Measurements from ENCODE around the gene GALNT10.

GALNT10 gene

GRCh38 chr5:154342963-154343362 lies 152.4 kb downstream of the GALNT10 start:
- H3K4me2 ChIP-seq (ENCODE audit: low read length): no peak overlapping the region
- H3K79me2 ChIP-seq (ENCODE audit: control insufficient read depth, insufficient read depth, low read length): no peaks in the 10 kb centered on the region
- no peak overlapping the region for H2AK5ac ChIP-seq (ENCODE audit: low read length)
- H3K4me1 ChIP-seq (ENCODE audit: control insufficient read depth, low read depth, low read length): no peaks in the 10 kb centered on the region
- H2BK5ac ChIP-seq (ENCODE audit: low read length): no peak overlapping the region
- no peak overlapping the region for H3K9ac ChIP-seq (ENCODE audit: low read length)
- H2BK15ac ChIP-seq (replicated peaks; ENCODE audit: low read depth): no peak overlapping the region
- H3K4me3 ChIP-seq (ENCODE audit: low read length): no peak overlapping the region
- H2BK120ac ChIP-seq (ENCODE audit: low read depth, low read length): no peak overlapping the region
- H3K27me3 ChIP-seq (ENCODE audit: insufficient read depth, low read length, poor library complexity): no peaks in the 10 kb centered on the region
- no peak overlapping the region for H3K4ac ChIP-seq (ENCODE audit: low read depth, low read length)
- H3K56ac ChIP-seq (ENCODE audit: low read length): no peak overlapping the region
- H3K18ac ChIP-seq (ENCODE audit: low read length): peak overlapping the region; percentile 40
- no peak overlapping the region for H3K27ac ChIP-seq (ENCODE audit: low read depth, low read length)
- H4K8ac ChIP-seq (ENCODE audit: low read depth, low read length): no peak overlapping the region
- no peak overlapping the region for H4K5ac ChIP-seq (ENCODE audit: low read length)
- no CpG with 5 or more reads among the region's 4 CpGs for WGBS (ENCODE audit: extremely low coverage, insufficient coverage, low lambda C conversion rate)
- DNase-seq: no peak
- H3K36me3 ChIP-seq (ENCODE audit: control insufficient read depth, insufficient read depth, low read length): no peaks in the 10 kb centered on the region
- no peak overlapping the region for H3K23ac ChIP-seq (ENCODE audit: low read length)
- no peaks in the 10 kb centered on the region for H3K79me1 ChIP-seq (ENCODE audit: low read length)

GRCh38 chr5:154344461-154344860 lies 153.9 kb downstream of the GALNT10 start:
- H3K23ac ChIP-seq (ENCODE audit: low read length): no peak overlapping the region
- no peaks in the 10 kb centered on the region for H3K79me1 ChIP-seq (ENCODE audit: low read length)
- H3K36me3 ChIP-seq (ENCODE audit: control insufficient read depth, insufficient read depth, low read length): no peaks in the 10 kb centered on the region
- no peak overlapping the region for H3K9ac ChIP-seq (ENCODE audit: low read length)
- no peak overlapping the region for H4K5ac ChIP-seq (ENCODE audit: low read length)
- no peak overlapping the region for H3K18ac ChIP-seq (ENCODE audit: low read length)
- H3K4me1 ChIP-seq (ENCODE audit: control insufficient read depth, low read depth, low read length): no peaks in the 10 kb centered on the region
- H2BK120ac ChIP-seq (ENCODE audit: low read depth, low read length): no peak overlapping the region
- no peak overlapping the region for H3K4me2 ChIP-seq (ENCODE audit: low read length)
- H3K4me3 ChIP-seq (ENCODE audit: low read length): no peak overlapping the region
- no peak overlapping the region for H4K8ac ChIP-seq (ENCODE audit: low read depth, low read length)
- H2BK15ac ChIP-seq (replicated peaks; ENCODE audit: low read depth): no peak overlapping the region
- no peaks in the 10 kb centered on the region for H3K79me2 ChIP-seq (ENCODE audit: control insufficient read depth, insufficient read depth, low read length)
- no peak overlapping the region for H2AK5ac ChIP-seq (ENCODE audit: low read length)
- no CpG with 5 or more reads among the region's 5 CpGs for WGBS (ENCODE audit: extremely low coverage, insufficient coverage, low lambda C conversion rate)
- no peak overlapping the region for H3K56ac ChIP-seq (ENCODE audit: low read length)
- DNase-seq: no peak
- no peak overlapping the region for H3K27ac ChIP-seq (ENCODE audit: low read depth, low read length)
- no peak overlapping the region for H2BK5ac ChIP-seq (ENCODE audit: low read length)
- H3K27me3 ChIP-seq (ENCODE audit: insufficient read depth, low read length, poor library complexity): no peaks in the 10 kb centered on the region
- no peak overlapping the region for H3K4ac ChIP-seq (ENCODE audit: low read depth, low read length)

- no peak overlapping the region for H3K9ac ChIP-seq (ENCODE audit: low read length)
- no peak overlapping the region for H4K5ac ChIP-seq (ENCODE audit: low read length)
- H3K23ac ChIP-seq (ENCODE audit: low read length): no peak overlapping the region
- no peak for DNase-seq
- H2BK120ac ChIP-seq (ENCODE audit: low read depth, low read length): no peak overlapping the region
- no peaks in the 10 kb centered on the region for H3K4me1 ChIP-seq (ENCODE audit: control insufficient read depth, low read depth, low read length)
- no peak overlapping the region for H3K27ac ChIP-seq (ENCODE audit: low read depth, low read length)
- no peak overlapping the region for H2BK15ac ChIP-seq (replicated peaks; ENCODE audit: low read depth)
- no peaks in the 10 kb centered on the region for H3K27me3 ChIP-seq (ENCODE audit: insufficient read depth, low read length, poor library complexity)
- H2BK5ac ChIP-seq (ENCODE audit: low read length): no peak overlapping the region
- H3K4me3 ChIP-seq (ENCODE audit: low read length): no peak overlapping the region
- H3K79me2 ChIP-seq (ENCODE audit: control insufficient read depth, insufficient read depth, low read length): no peaks in the 10 kb centered on the region
- H3K4me2 ChIP-seq (ENCODE audit: low read length): no peak overlapping the region
- no CpG with 5 or more reads among the region's 5 CpGs for WGBS (ENCODE audit: extremely low coverage, insufficient coverage, low lambda C conversion rate)
- no peak overlapping the region for H3K56ac ChIP-seq (ENCODE audit: low read length)
- H4K8ac ChIP-seq (ENCODE audit: low read depth, low read length): no peak overlapping the region
- no peaks in the 10 kb centered on the region for H3K79me1 ChIP-seq (ENCODE audit: low read length)
- H2AK5ac ChIP-seq (ENCODE audit: low read length): no peak overlapping the region
- no peak overlapping the region for H3K18ac ChIP-seq (ENCODE audit: low read length)
- no peak overlapping the region for H3K4ac ChIP-seq (ENCODE audit: low read depth, low read length)
- H3K36me3 ChIP-seq (ENCODE audit: control insufficient read depth, insufficient read depth, low read length): no peaks in the 10 kb centered on the region
Measured at GRCh38 chr5:154345255-154345952, 154.9 kb downstream of the GALNT10 start.

- H3K4ac ChIP-seq (ENCODE audit: low read depth, low read length): no peak overlapping the region
- H3K79me2 ChIP-seq (ENCODE audit: control insufficient read depth, insufficient read depth, low read length): no peaks in the 10 kb centered on the region
- no peak overlapping the region for H2BK5ac ChIP-seq (ENCODE audit: low read length)
- no peak overlapping the region for H3K4me2 ChIP-seq (ENCODE audit: low read length)
- H3K18ac ChIP-seq (ENCODE audit: low read length): no peak overlapping the region
- no peak overlapping the region for H4K8ac ChIP-seq (ENCODE audit: low read depth, low read length)
- no peak overlapping the region for H4K5ac ChIP-seq (ENCODE audit: low read length)
- no peak overlapping the region for H2AK5ac ChIP-seq (ENCODE audit: low read length)
- no peak overlapping the region for H3K27ac ChIP-seq (ENCODE audit: low read depth, low read length)
- no peaks in the 10 kb centered on the region for H3K36me3 ChIP-seq (ENCODE audit: control insufficient read depth, insufficient read depth, low read length)
- no peak overlapping the region for H3K4me3 ChIP-seq (ENCODE audit: low read length)
- no peaks in the 10 kb centered on the region for H3K27me3 ChIP-seq (ENCODE audit: insufficient read depth, low read length, poor library complexity)
- H3K56ac ChIP-seq (ENCODE audit: low read length): no peak overlapping the region
- DNase-seq: no peak
- H3K79me1 ChIP-seq (ENCODE audit: low read length): no peaks in the 10 kb centered on the region
- no peak overlapping the region for H3K23ac ChIP-seq (ENCODE audit: low read length)
- H3K4me1 ChIP-seq (ENCODE audit: control insufficient read depth, low read depth, low read length): no peaks in the 10 kb centered on the region
- no peak overlapping the region for H2BK120ac ChIP-seq (ENCODE audit: low read depth, low read length)
- no peak overlapping the region for H3K9ac ChIP-seq (ENCODE audit: low read length)
- no peak overlapping the region for H2BK15ac ChIP-seq (replicated peaks; ENCODE audit: low read depth)
- WGBS (ENCODE audit: extremely low coverage, insufficient coverage, low lambda C conversion rate): no CpG with 5 or more reads among the region's 1 CpG
Measured at GRCh38 chr5:154346427-154346826, 155.9 kb downstream of the GALNT10 start.

GRCh38 chr5:154349626-154350264 lies 159.2 kb downstream of the GALNT10 start:
- DNase-seq: no peak
- H4K5ac ChIP-seq (ENCODE audit: low read length): no peak overlapping the region
- no peak overlapping the region for H3K56ac ChIP-seq (ENCODE audit: low read length)
- H3K36me3 ChIP-seq (ENCODE audit: control insufficient read depth, insufficient read depth, low read length): no peaks in the 10 kb centered on the region
- H3K18ac ChIP-seq (ENCODE audit: low read length): no peak overlapping the region
- no peak overlapping the region for H3K27ac ChIP-seq (ENCODE audit: low read depth, low read length)
- H3K4ac ChIP-seq (ENCODE audit: low read depth, low read length): no peak overlapping the region
- H3K79me1 ChIP-seq (ENCODE audit: low read length): no peaks in the 10 kb centered on the region
- no peak overlapping the region for H3K23ac ChIP-seq (ENCODE audit: low read length)
- H2BK15ac ChIP-seq (replicated peaks; ENCODE audit: low read depth): no peak overlapping the region
- no peaks in the 10 kb centered on the region for H3K79me2 ChIP-seq (ENCODE audit: control insufficient read depth, insufficient read depth, low read length)
- H3K27me3 ChIP-seq (ENCODE audit: insufficient read depth, low read length, poor library complexity): no peaks in the 10 kb centered on the region
- H2AK5ac ChIP-seq (ENCODE audit: low read length): no peak overlapping the region
- H3K9ac ChIP-seq (ENCODE audit: low read length): no peak overlapping the region
- H3K4me1 ChIP-seq (ENCODE audit: control insufficient read depth, low read depth, low read length): no peaks in the 10 kb centered on the region
- WGBS (ENCODE audit: extremely low coverage, insufficient coverage, low lambda C conversion rate): no CpG with 5 or more reads among the region's 5 CpGs
- H3K4me3 ChIP-seq (ENCODE audit: low read length): no peak overlapping the region
- no peak overlapping the region for H3K4me2 ChIP-seq (ENCODE audit: low read length)
- no peak overlapping the region for H2BK5ac ChIP-seq (ENCODE audit: low read length)
- H4K8ac ChIP-seq (ENCODE audit: low read depth, low read length): no peak overlapping the region
- H2BK120ac ChIP-seq (ENCODE audit: low read depth, low read length): no peak overlapping the region

- Histone ChIP-seq H3K27ac (ENCODE audit: low read depth, low read length) (no peak overlapping the region), H3K4me2 (ENCODE audit: low read length) (no peak overlapping the region), H3K36me3 (ENCODE audit: control insufficient read depth, insufficient read depth, low read length) (no peaks in the 10 kb centered on the region)
Measured at GRCh38 chr5:154351141-154351540, 160.6 kb downstream of the GALNT10 start.

More at GRCh38 chr5:154351141-154351540, 160.6 kb downstream of the GALNT10 start:
- Histone ChIP-seq H3K9ac (ENCODE audit: low read length) (no peak overlapping the region), H3K18ac (ENCODE audit: low read length) (no peak overlapping the region), H2BK15ac (replicated peaks; ENCODE audit: low read depth) (no peak overlapping the region), H3K79me2 (ENCODE audit: control insufficient read depth, insufficient read depth, low read length) (no peaks in the 10 kb centered on the region), H2BK5ac (ENCODE audit: low read length) (no peak overlapping the region), H3K4me3 (ENCODE audit: low read length) (no peak overlapping the region), H4K8ac (ENCODE audit: low read depth, low read length) (no peak overlapping the region), H3K4me1 (ENCODE audit: control insufficient read depth, low read depth, low read length) (peaks cover 9% of the 10 kb centered on the region), H3K79me1 (ENCODE audit: low read length) (no peaks in the 10 kb centered on the region), H2AK5ac (ENCODE audit: low read length) (no peak overlapping the region), H4K5ac (ENCODE audit: low read length) (no peak overlapping the region), H3K27me3 (ENCODE audit: insufficient read depth, low read length, poor library complexity) (no peaks in the 10 kb centered on the region), H3K4ac (ENCODE audit: low read depth, low read length) (no peak overlapping the region), H2BK120ac (ENCODE audit: low read depth, low read length) (no peak overlapping the region), H3K56ac (ENCODE audit: low read length) (no peak overlapping the region), H3K23ac (ENCODE audit: low read length) (no peak overlapping the region)
- DNase-seq: no peak

All from mesendoderm (in vitro differentiated cells).